Measurements from ENCODE around the gene PLEKHA1.

DNA sequence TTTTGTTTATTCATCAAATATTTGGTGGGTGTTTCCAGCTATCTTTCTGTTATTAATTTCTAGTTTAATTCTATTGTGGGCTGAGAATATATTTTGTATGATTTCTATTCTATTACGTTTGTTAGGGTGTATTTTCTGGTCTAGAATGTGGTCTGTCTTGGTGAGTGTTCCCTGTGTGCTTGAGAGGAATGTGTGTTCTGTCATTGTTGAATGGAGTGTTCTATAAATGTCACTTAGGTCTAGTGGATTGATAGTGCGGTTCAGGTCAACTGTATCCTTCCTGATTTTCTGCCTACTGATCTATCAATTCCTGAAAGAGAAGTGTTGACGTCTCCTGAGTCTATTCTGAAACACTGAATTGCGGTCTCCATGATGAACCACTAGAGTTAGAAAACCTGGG, 95.3 kb downstream of the PLEKHA1 start:
- TF ChIP-seq POLR2A (IDR thresholded peaks at IDR 0.05) = no peak
- TF ChIP-seq CTCF (IDR thresholded peaks at IDR 0.05) = no peak
